Activated naive CD4-positive, alpha-beta T cell treated with anti-CD3 and anti-CD28 coated beads, Interleukin-2, amount 50 U/mL, for 72 hours (primary cell): Measurements from ENCODE around the gene PLAAT5. TPM values are rescaled to one million over a fixed set of nuclear protein-coding genes. Genes with fewer than 3 reads are reported as not detected.
"Not testable (repeated sequence)": the region's sequence is repeated elsewhere in the genome, so short reads cannot be mapped to it uniquely, and the experiment has no call there.

Source experiments
- ATAC-seq, 2 donors: fragments of 150-1000 bp; cut with Tn5 transposase; 2 replicates each; pipeline ENCODE4 v1.10.0; 2021; ENCODE audit warnings: mild to moderate bottlenecking in 2 of 2, moderate library complexity in 2 of 2
- DNase-seq, 2 donors: peaks; one replicate each; pipeline ENCODE4 v3.0.0; 2021 to 2022; ENCODE audit warnings: low spot score in 2 of 2
- H3K27ac Mint-ChIP-seq, 2 donors: one replicate each; pipeline ENCODE4 v1.8.0; 2022; ENCODE audit warnings: mild to moderate bottlenecking in 2 of 2, mixed read lengths in 2 of 2
- H3K36me3 Mint-ChIP-seq, 2 donors: one replicate each; pipeline ENCODE4 v1.8.0; 2022; ENCODE audit warnings: mixed read lengths in 2 of 2
- H3K9me3 Mint-ChIP-seq, 2 donors: one replicate each; pipeline ENCODE4 v1.8.0; 2022; ENCODE audit warnings: mixed read lengths in 2 of 2
- total RNA-seq, 2 donors: library from RNA; stranded (reverse); gene quantifications; one replicate each; pipeline ENCODE4 v1.2.3, GENCODE V29; 2022

The PLAAT5 gene
- total RNA-seq, 2 donors from 2014 or later: not detected

DNA sequence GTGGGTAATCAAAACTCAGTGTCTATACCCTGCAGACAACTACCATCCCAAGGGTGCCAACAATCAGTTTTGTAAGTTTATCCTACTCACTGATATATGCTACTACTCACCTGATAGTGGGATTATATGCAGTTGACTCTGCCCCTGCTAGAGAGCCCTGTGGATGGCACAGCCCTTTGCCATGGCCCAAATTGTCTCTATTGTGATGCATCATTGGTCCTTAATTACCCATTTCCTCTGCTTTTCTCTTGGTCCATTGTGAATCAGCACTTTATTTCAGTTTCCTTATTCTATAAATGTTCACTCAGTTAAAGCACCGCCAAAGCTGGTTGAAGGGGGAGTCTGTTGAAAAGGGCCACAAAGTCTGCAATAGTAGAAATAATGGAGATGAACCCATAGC is 42.3 kb downstream of the PLAAT5 start:
- Mint-ChIP-seq H3K27ac (no peak overlapping the region), H3K9me3 (no peaks in the 10 kb centered on the region), H3K36me3 (no peaks in the 10 kb centered on the region)
- DNase-seq (no peak), ATAC-seq (no peak)

- peak; percentile 49 to 65 for ATAC-seq
- Mint-ChIP-seq H3K9me3 (no peaks in the 10 kb centered on the region), H3K27ac (peak overlapping the region in 1 of 2 donors; percentile 11), H3K36me3 (no peaks in the 10 kb centered on the region)
- DNase-seq: no peak
Observed at GRCh38 chr11:63445720-63446119, 45.2 kb downstream of the PLAAT5 start.

- no peaks in the 10 kb centered on the region for H3K36me3 Mint-ChIP-seq
- ATAC-seq: no peak
Observed at GRCh38 chr11:63445118-63445517, 45.8 kb downstream of the PLAAT5 start.

GRCh38 chr11:63444160-63444559 is 46.8 kb downstream of the PLAAT5 start:
- peak overlapping the region in 1 of 2 donors; percentile 82 for H3K27ac Mint-ChIP-seq
- peak in 1 of 2 donors; percentile 60 for ATAC-seq

More at GRCh38 chr11:63445118-63445517, 45.8 kb downstream of the PLAAT5 start:
- H3K9me3 Mint-ChIP-seq: no peaks in the 10 kb centered on the region
- no peak for DNase-seq
- no peak overlapping the region for H3K27ac Mint-ChIP-seq

GRCh38 chr11:63443714-63444113 is 47.3 kb downstream of the PLAAT5 start:
- no peaks in the 10 kb centered on the region for H3K36me3 Mint-ChIP-seq
- DNase-seq (no peak), ATAC-seq (peak; percentile 94 to 98)
- H3K27ac Mint-ChIP-seq: peak overlapping the region in 1 of 2 donors; percentile 82
- H3K9me3 Mint-ChIP-seq: no peaks in the 10 kb centered on the region

More at GRCh38 chr11:63444160-63444559, 46.8 kb downstream of the PLAAT5 start:
- no peak for DNase-seq
- Mint-ChIP-seq H3K9me3 (no peaks in the 10 kb centered on the region), H3K36me3 (no peaks in the 10 kb centered on the region)

DNA sequence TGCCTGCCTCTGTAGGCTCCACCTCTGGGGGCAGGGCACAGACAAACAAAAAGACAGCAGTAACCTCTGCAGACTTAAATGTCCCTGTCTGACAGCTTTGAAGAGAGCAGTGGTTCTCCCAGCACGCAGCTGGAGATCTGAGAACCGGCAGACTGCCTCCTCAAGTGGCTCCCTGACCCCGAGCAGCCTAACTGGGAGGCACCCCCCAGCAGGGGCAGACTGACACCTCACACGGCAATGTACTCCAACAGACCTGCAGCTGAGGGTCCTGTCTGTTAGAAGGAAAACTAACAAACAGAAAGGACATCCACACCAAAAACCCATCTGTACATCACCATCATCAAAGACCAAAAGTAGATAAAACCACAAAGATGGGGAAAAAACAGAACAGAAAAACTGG is 55.1 kb downstream of the PLAAT5 start:
- not testable (repeated sequence) for H3K36me3 Mint-ChIP-seq

GRCh38 chr11:63435351-63435750 is 55.6 kb downstream of the PLAAT5 start:
- not testable (repeated sequence) for ATAC-seq, H3K27ac Mint-ChIP-seq, H3K36me3 Mint-ChIP-seq, H3K9me3 Mint-ChIP-seq, DNase-seq

More for the DNA sequence above, 55.1 kb downstream of the PLAAT5 start:
- H3K9me3 Mint-ChIP-seq, H3K27ac Mint-ChIP-seq, DNase-seq, ATAC-seq: not testable (repeated sequence)

DNA sequence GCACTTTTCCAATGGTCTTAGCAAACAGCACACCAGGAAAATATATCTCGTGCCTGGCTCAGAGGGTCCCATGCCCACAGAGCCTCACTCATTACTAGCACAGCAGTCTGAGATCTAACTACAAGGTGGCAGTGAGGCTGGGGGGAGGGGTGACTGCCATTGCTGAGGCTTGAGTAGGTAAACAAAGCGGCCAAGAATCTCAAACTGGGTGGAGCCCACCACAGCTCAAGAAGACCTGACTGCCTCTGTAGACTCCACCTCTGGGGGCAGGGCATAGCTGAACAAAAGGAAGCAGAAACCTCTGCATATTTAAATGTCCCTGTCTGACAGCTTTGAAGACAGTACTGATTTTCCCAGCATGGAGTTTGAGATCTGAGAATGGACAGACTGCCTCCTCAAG is 60.2 kb downstream of the PLAAT5 start:
- not testable (repeated sequence) for H3K36me3 Mint-ChIP-seq, H3K9me3 Mint-ChIP-seq, H3K27ac Mint-ChIP-seq, ATAC-seq, DNase-seq

GRCh38 chr11:63427971-63428508 is 62.9 kb downstream of the PLAAT5 start:
- Mint-ChIP-seq H3K27ac (no peak overlapping the region), H3K9me3 (peaks cover 0 to 4% of the 10 kb centered on the region in 2 donors), H3K36me3 (peaks cover 0 to 11% of the 10 kb centered on the region in 2 donors)
- ATAC-seq: no peak
- no peak for DNase-seq

DNA sequence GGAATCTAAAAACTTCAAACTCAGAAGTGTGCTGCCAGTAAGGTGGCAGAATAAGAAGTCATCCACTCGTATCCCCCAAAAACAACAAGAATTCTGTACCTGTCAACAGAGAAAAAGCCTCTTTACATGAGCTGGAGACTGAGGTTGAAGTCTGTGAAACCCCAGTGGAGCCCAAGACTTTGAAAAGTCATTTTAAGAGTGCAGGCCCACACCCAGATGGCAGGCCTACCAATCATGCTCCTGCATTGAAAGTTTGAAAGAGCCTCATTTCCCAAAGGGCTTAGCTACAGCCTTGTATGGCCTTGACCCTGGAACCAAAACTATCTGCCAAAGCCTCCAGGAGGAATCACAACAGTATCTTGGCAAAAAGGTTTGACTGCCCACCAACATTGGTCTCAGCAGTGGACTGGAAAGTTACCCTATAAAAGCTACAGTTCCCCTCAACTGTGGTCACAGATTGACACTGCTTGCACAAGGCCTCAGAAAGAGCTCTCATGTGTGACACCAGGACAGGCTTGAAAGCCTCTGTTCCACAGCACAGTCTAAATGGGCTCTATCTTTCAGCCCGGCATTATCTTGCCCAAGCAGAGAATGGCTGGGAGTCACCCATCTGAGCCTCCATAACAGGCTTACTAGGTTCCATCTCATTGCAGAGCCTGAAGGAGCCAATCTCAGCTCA is 73.7 kb downstream of the PLAAT5 start:
- no peak overlapping the region for H3K27ac Mint-ChIP-seq
- peaks cover 0 to 19% of the 10 kb centered on the region in 2 donors for H3K36me3 Mint-ChIP-seq
- ATAC-seq (no peak), DNase-seq (no peak)
- H3K9me3 Mint-ChIP-seq: peaks cover 3 to 7% of the 10 kb centered on the region in 2 donors

Other genes starting within 250 kb of the PLAAT5 start
- not detected for gene SLC22A25, start 247.6 kb downstream of the PLAAT5 start, total RNA-seq
- not detected for gene SLC22A9, start 121.4 kb downstream of the PLAAT5 start, total RNA-seq
- not detected for gene LGALS12, start 14.9 kb upstream of the PLAAT5 start, total RNA-seq
- 10 to 100 TPM; 11.6 to 34.1 TPM for gene PLAAT4, start 45.6 kb upstream of the PLAAT5 start, total RNA-seq
- gene PLAAT2, start 72.2 kb upstream of the PLAAT5 start, total RNA-seq: not detected
- gene PLAAT3, start 123.3 kb upstream of the PLAAT5 start, total RNA-seq: 1 to 10 TPM; 6.3 to 9.4 TPM
- gene ATL3, start 180.2 kb upstream of the PLAAT5 start, total RNA-seq: 10 to 100 TPM; 14.5 to 26.9 TPM
- gene RTN3, start 190.3 kb upstream of the PLAAT5 start, total RNA-seq: 10 to 100 TPM; 48.9 to 67.7 TPM